PFSK-1 (cell line): Measurements from ENCODE around the gene CUL1.

Source experiments
- FOXP2 ChIP-seq: optimal IDR thresholded peaks from 2 replicates; pipeline ENCODE3; 2011; ENCODE audit warnings: borderline replicate concordance, control low read depth, inconsistent platforms; ENCODE audit not compliant: insufficient read depth; ENCODE audit errors: extremely low read length, extremely low read depth
- POLR2AphosphoS5 ChIP-seq: IDR thresholded peaks from 2 replicates; pipeline ENCODE4 v1.6.1; 2012; ENCODE audit warnings: low read depth, mild to moderate bottlenecking, control low read depth, low read length, moderate library complexity
- REST ChIP-seq, 2 experiments: IDR thresholded peaks; 2 replicates each; pipeline versions ENCODE4 v1.6.1 to v1.8.0; 2011 to 2012; ENCODE audit warnings: low read depth in 2 of 2, low read length in 2 of 2, control low read depth in 1 of 2, inconsistent platforms in 1 of 2, mild to moderate bottlenecking in 1 of 2, moderate library complexity in 1 of 2; ENCODE audit not compliant: insufficient read depth in 1 of 2
- SIN3A ChIP-seq: IDR thresholded peaks from 2 replicates; pipeline ENCODE4 v1.6.1; 2012; ENCODE audit warnings: mild to moderate bottlenecking, low read length, moderate library complexity, borderline replicate concordance; ENCODE audit not compliant: insufficient read depth
- TAF1 ChIP-seq: IDR thresholded peaks from 2 replicates; pipeline ENCODE4 v1.6.1; 2012; ENCODE audit warnings: low read length, control low read depth, borderline replicate concordance; ENCODE audit not compliant: insufficient read depth

Gene CUL1

DNA sequence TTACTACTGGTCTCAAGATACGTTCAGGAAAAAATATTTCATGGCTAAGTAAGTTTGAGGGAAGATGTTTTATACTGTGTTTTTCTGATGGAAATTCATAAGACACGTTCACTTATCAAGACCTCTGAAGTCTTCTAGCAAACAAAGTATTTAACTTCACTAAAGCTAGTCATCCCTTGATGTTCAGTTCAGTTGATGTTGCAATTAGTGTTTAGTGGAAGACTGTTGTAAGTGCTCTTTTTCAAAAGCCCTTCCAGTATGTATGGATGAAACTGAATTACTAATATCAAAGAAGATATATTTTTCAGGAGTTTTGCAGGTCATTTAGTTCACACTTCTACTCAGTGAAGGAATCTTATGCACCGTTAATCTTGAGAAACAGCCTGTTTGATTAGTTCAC is 25.1 kb downstream of the CUL1 start:
- TF ChIP-seq POLR2AphosphoS5 (no peak), FOXP2 (no peak), TAF1 (no peak), SIN3A (no peak), REST (IDR thresholded peaks at IDR 0.05; ENCODE audit: insufficient read depth in 1 of 2, low read depth in 2 of 2, low read length in 2 of 2) (no peak)

GRCh38 chr7:148726385-148726784 is 27.7 kb downstream of the CUL1 start:
- no peak for TF ChIP-seq POLR2AphosphoS5
- no peak for TF ChIP-seq TAF1
- no peak for TF ChIP-seq SIN3A
- no peak for TF ChIP-seq FOXP2
- no peak for TF ChIP-seq REST (IDR thresholded peaks at IDR 0.05; ENCODE audit: insufficient read depth in 1 of 2, low read depth in 2 of 2, low read length in 2 of 2)

- TF ChIP-seq POLR2AphosphoS5 (no peak), FOXP2 (no peak), TAF1 (no peak), SIN3A (no peak), REST (IDR thresholded peaks at IDR 0.05; ENCODE audit: insufficient read depth in 1 of 2, low read depth in 2 of 2, low read length in 2 of 2) (no peak)
Measured at GRCh38 chr7:148727501-148728278, 29.0 kb downstream of the CUL1 start.

DNA sequence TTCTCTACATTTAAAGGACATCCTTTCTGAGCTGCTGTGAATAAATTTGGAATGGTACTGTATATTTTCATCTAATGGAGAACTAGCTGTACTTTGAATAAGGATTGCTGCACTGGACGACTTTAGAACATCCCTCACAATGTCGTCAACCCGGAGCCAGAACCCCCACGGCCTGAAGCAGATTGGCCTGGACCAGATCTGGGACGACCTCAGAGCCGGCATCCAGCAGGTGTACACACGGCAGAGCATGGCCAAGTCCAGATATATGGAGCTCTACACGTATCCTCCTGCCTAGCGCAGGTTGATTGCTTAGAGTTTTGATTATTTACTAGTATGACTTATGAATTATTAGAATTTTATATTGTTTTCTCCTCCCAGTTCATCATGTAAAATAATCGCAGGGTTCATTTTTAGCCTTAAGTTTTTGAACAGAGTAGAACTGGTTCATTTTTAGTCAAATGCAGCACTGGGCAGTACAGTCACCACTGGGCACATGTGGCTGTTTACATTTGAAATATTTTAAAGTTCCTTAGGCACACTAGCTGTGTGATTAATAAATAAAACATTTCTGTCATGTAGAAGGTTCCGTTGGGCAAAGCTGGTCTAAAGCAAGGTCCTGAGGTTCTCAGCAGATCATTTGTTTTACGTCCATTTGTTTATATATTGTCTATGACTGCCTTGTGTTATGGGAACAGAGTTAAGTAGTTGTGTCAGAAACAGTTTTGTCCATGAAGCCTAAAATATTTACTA is 31.5 kb downstream of the CUL1 start:
- no peak for TF ChIP-seq TAF1
- no peak for TF ChIP-seq REST (IDR thresholded peaks at IDR 0.05; ENCODE audit: insufficient read depth in 1 of 2, low read depth in 2 of 2, low read length in 2 of 2)
- no peak for TF ChIP-seq SIN3A
- TF ChIP-seq FOXP2 = no peak
- TF ChIP-seq POLR2AphosphoS5 = no peak
